OCI-LY7 (cell line): ENCODE measurements around the gene MAMSTR.

Experiments
- CTCF ChIP-seq: fragments of 200-600 bp; sonication (generic); conservative IDR thresholded peaks from 2 replicates; pipeline ENCODE4 v1.5.1; 2014; ENCODE audit warnings: mild to moderate bottlenecking, antibody characterized with exemption, low read length, moderate library complexity, mixed read lengths
- EZH2phosphoT487 ChIP-seq: fragments of 200-600 bp; sonication (generic); IDR thresholded peaks from 2 replicates; pipeline ENCODE4 v1.6.1; 2018; ENCODE audit warnings: low read depth, borderline replicate concordance, mild to moderate bottlenecking, mixed run types, antibody characterized with exemption, low read length, moderate library complexity, mixed read lengths

DNA sequence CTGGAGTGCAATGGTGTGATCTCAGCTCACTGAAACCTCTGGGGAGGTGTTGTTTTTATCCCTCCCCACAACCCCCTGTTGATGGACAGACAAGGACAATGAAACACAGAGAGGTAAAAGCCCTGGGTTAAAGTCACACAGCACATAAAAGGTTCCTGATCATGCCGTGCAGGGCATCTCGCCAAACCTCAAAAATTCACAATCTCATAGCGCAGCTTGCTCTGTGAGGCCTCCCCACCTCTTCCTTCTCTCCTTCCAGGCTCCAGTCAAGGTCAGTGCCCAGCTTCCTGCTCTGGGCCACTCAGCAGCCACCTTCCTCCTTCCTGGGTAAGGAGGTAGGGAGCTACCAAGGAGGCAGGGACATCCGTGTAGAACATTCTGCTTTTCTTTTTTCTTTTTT is 21.5 kb downstream of the MAMSTR start:
- no peak for TF ChIP-seq CTCF
- TF ChIP-seq EZH2phosphoT487: no peak
